AG04450 (cell line): ENCODE measurements around the gene GALNT12. TPM values are rescaled to one million over a fixed set of nuclear protein-coding genes. Genes with fewer than 3 reads are reported as not detected.

Experiments used
- CTCF ChIA-PET: fragments of 300-600, 350-600 bp; formaldehyde crosslinking; extraction: SDS; loops from one replicate; lab custom pipeline; 2022; ENCODE audit warnings: antibody characterized with exemption, inconsistent platforms; lab: Charles Lee
- POLR2A ChIA-PET: fragments of 350-600 bp; formaldehyde crosslinking; extraction: SDS; loops from one replicate; lab custom pipeline; 2021; ENCODE audit warnings: antibody characterized with exemption, inconsistent platforms; lab: Yijun Ruan, JAX
- DNase-seq: peaks from one replicate; pipeline ENCODE4 v3.0.0-alpha.2; 2011; ENCODE audit warnings: low read depth, low spot score
- H3K27ac ChIP-seq: one replicate; pipeline ENCODE4 v1.5.1; 2012; ENCODE audit warnings: low read depth, low read length, control low read depth
- H3K27me3 ChIP-seq: one replicate; pipeline ENCODE4 v1.6.0; 2012; ENCODE audit warnings: low read length; ENCODE audit not compliant: control insufficient read depth, insufficient read depth
- H3K4me3 ChIP-seq: 2 replicates; pipeline ENCODE4 v1.5.1; 2011; ENCODE audit warnings: mild to moderate bottlenecking, low read depth, low read length, control low read depth
- H3K9me3 ChIP-seq: 2 replicates; pipeline ENCODE4 v1.5.1; 2012; ENCODE audit warnings: low read length; ENCODE audit not compliant: control insufficient read depth, insufficient read depth
- polyA plus RNA-seq: library from polyadenylated mRNA; depleted of rRNA; stranded (reverse); fragments of >200 nt; gene quantifications from 2 replicates; pipeline ENCODE4 v1.2.3, GENCODE V29; 2011
- TF ChIP-seq, protein P1 (sequence below): IDR thresholded peaks from 2 replicates; pipeline ENCODE4 v1.5.1; 2011; ENCODE audit warnings: low read depth, low read length, control low read depth, inconsistent platforms

The GALNT12 gene
- polyA plus RNA-seq, 1 experiment = 4.2 TPM

DNA sequence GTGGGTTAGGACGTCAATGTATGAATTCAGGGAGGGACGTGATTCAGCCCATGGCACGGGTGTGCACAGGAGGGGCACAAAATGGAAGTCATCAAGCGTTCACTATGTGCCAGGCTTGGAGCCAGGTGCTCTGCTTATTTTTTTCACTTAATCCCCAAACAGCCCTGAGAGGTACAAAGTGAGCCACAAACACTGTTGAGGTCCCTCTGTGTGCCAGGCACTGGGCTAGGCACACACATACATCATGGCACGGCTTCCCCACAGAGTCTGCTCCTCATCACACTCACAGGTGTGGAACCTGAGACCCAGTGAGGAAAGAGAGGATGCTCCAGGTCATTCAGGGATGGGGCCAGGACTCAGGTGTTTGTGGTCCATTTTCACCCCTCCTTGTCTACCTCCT lies 68.1 kb downstream of the GALNT12 start:
- H3K9me3 ChIP-seq = no peaks in the 10 kb centered on the region
- no peak for DNase-seq
- no peak overlapping the region for H3K4me3 ChIP-seq
- peaks cover 23% of the 10 kb centered on the region for H3K27me3 ChIP-seq
- TF ChIP-seq, protein P1, sequence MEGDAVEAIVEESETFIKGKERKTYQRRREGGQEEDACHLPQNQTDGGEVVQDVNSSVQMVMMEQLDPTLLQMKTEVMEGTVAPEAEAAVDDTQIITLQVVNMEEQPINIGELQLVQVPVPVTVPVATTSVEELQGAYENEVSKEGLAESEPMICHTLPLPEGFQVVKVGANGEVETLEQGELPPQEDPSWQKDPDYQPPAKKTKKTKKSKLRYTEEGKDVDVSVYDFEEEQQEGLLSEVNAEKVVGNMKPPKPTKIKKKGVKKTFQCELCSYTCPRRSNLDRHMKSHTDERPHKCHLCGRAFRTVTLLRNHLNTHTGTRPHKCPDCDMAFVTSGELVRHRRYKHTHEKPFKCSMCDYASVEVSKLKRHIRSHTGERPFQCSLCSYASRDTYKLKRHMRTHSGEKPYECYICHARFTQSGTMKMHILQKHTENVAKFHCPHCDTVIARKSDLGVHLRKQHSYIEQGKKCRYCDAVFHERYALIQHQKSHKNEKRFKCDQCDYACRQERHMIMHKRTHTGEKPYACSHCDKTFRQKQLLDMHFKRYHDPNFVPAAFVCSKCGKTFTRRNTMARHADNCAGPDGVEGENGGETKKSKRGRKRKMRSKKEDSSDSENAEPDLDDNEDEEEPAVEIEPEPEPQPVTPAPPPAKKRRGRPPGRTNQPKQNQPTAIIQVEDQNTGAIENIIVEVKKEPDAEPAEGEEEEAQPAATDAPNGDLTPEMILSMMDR = no peak
- POLR2A ChIA-PET = no interaction called here
- CTCF ChIA-PET = no interaction called here
- H3K27ac ChIP-seq = no peak overlapping the region

DNA sequence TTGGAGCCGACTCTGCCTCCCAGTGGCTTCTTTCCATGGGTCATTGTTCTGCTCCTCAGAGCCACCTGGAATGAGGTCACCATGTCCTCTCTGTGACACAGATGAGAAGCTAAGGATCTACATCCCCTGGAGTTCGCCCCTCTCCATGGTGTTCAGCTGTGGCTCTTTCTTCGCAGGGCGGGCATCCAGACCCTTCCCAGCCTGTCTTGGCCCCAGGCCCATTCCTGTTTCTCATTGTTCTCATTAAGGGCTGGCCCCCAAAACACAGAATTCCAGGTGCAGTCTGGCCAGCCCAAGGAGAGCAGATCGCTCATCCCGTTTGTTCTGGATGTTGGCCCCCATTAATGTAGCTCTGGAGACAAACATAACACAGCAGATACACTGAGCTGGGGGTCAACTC lies 69.8 kb downstream of the GALNT12 start:
- no peak for DNase-seq
- CTCF ChIA-PET = no interaction called here
- Histone ChIP-seq H3K4me3 (no peak overlapping the region), H3K27me3 (peaks cover 25% of the 10 kb centered on the region), H3K27ac (no peak overlapping the region), H3K9me3 (no peaks in the 10 kb centered on the region)
- POLR2A ChIA-PET = no interaction called here
- TF ChIP-seq, protein P1 = no peak

DNA sequence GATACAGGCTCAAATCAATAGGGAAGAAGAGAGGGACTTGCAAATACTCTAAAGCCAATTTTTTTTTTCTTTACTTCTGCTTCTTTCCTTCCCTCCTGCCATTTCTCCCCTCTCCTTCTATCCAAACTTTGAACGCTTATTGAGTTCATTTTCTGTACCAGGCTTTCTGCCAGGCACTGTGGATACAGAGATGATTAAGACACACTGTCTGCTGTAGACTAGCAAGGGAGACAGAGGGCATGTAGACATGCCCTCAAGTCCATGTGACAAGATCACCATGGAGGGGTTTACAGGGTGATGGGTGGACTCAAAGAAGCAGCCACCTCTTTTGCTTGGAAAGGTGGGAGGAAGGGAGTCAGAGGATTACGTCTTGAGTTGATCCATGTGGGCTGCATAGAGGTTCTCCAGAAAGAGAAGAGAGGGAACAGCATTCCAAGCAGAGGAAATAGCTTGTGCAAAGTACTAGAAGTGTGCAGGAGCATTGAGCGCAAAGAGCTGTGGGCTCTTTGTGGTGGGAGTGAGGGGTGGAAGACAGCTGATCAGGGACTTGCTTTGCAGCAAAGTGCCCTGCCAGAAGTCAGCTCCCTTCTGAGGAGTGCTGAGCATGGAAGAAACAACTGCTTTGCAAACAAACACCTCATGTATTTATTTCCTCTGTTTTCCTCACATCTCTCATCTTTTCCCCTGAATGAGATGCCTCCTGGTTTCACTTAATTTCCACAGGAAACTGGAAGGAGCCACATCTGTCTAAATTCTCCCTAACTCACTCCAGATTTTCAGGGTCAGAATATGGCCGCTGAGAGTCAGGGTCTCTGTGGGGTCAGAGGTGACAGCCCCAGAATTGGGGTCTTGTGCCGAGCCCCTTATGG lies 71.9 kb downstream of the GALNT12 start:
- POLR2A ChIA-PET = interaction anchor here (0.7 kb wide), 1 partner anchor 1028 kb away, joined by 5 read pairs; no protein-coding TSS in a partner anchor
- H3K27ac ChIP-seq = no peak overlapping the region
- no peak for DNase-seq
- no peak overlapping the region for H3K4me3 ChIP-seq
- TF ChIP-seq, protein P1 = no peak
- H3K9me3 ChIP-seq = no peaks in the 10 kb centered on the region
- H3K27me3 ChIP-seq = peaks cover 25% of the 10 kb centered on the region
- CTCF ChIA-PET = interaction anchor here (1.2 kb wide), 1 partner anchor 96 kb away, joined by 3 read pairs; no protein-coding TSS in a partner anchor

DNA sequence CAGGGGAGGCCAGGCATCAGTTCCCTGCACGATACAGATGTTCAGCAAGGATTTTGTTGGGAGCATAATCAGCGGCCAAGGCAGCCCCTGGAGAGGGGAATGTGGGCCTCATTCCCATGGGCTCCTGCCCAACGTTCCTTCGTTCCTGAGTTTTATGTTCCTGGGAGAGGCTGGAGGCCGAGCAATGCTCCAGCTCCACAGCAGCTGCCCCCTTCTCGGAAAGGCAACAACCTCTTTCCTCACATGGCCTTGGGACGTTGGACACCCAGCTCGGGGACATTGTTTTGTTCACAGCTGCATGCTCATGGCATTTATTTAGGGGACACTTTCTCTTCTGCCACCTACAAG lies 72.5 kb downstream of the GALNT12 start:
- no peak for DNase-seq
- CTCF ChIA-PET = no interaction called here

More for the DNA sequence above, 72.5 kb downstream of the GALNT12 start:
- POLR2A ChIA-PET = no interaction called here
- no peak overlapping the region for H3K4me3 ChIP-seq
- H3K9me3 ChIP-seq = no peaks in the 10 kb centered on the region
- no peak overlapping the region for H3K27ac ChIP-seq
- TF ChIP-seq, protein P1 = no peak
- peaks cover 27% of the 10 kb centered on the region for H3K27me3 ChIP-seq
